ENCODE data around the gene SELENOT.

SELENOT gene

GRCh38 chr3:150673966-150674365 is 70.8 kb downstream of the SELENOT start:
- no peak for FAIRE-seq

DNA sequence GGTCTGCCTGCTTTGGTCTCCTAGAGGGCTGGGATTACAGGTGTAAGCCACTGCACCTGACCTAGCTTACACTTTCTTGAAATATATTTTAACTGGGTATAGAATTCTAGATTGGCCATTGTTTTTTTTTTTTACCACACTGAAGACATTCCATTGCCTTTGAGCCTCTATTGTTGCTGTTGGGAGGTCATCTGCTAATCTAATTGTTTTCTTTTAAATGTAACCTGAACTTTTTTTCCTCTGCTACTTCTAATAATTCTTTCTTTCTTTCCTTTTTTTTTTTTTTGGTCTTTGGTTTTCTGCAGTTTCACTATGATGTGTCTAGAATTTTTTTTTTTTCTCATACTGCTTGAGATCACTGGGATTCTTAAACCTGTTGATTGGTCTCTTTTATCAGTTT is 72.5 kb downstream of the SELENOT start:
- FAIRE-seq: peak; percentile 11
